GM10266 (cell line): ENCODE measurements around the gene PIP5K1C.
"Not testable (repeated sequence)": the region's sequence is repeated elsewhere in the genome, so short reads cannot be mapped to it uniquely, and the experiment has no call there.

Experiments used
- DNase-seq: peaks from one replicate; pipeline ENCODE4 v3.0.0; 2012; ENCODE audit errors: extremely low spot score
- CTCF ChIP-seq: IDR thresholded peaks from 2 replicates; pipeline ENCODE4 v1.5.1; 2012; ENCODE audit warnings: mild to moderate bottlenecking, low read depth; ENCODE audit not compliant: control insufficient read depth, insufficient read depth; ENCODE audit errors: missing control alignments

Gene PIP5K1C

GRCh38 chr19:3632098-3632497 is 68.2 kb downstream of the PIP5K1C start:
- TF ChIP-seq CTCF = no peak
- no peak for DNase-seq

- no peak for DNase-seq
- no peak for TF ChIP-seq CTCF
Measured at GRCh38 chr19:3631053-3631861, 69.0 kb downstream of the PIP5K1C start.

- DNase-seq = not testable (repeated sequence)
Measured at GRCh38 chr19:3628766-3629165, 71.5 kb downstream of the PIP5K1C start.

GRCh38 chr19:3627351-3627723 is 72.9 kb downstream of the PIP5K1C start:
- TF ChIP-seq CTCF = no peak
- DNase-seq = no peak

- no peak for TF ChIP-seq CTCF
- DNase-seq = peak; percentile 100
Measured at GRCh38 chr19:3626473-3627350, 73.6 kb downstream of the PIP5K1C start, which contains the start of gene CACTIN. CACTIN (minus strand) TSS chr19:3626790; CDS start chr19:3626762, 28 bp downstream.

GRCh38 chr19:3625996-3626472 is 74.2 kb downstream of the PIP5K1C start:
- no peak for DNase-seq
- no peak for TF ChIP-seq CTCF

- TF ChIP-seq CTCF = no peak
Measured at GRCh38 chr19:3623716-3624115, 76.6 kb downstream of the PIP5K1C start.

More at GRCh38 chr19:3623716-3624115, 76.6 kb downstream of the PIP5K1C start:
- no peak for DNase-seq
